K562 (cell line): ENCODE results near the gene GAB4.

ENCODE experiments used
- SMC3 ChIP-seq: conservative IDR thresholded peaks from 2 replicates; pipeline ENCODE4 v1.6.1; 2011; ENCODE audit warnings: low read depth, low read length, improper control_type of control experiment; ENCODE audit not compliant: insufficient read depth
- TF ChIP-seq, protein P1 (sequence below), 3 experiments: IDR thresholded peaks in 2 of 3; conservative IDR thresholded peaks in 1 of 3; 2 replicates each; pipeline ENCODE4 v1.5.1; 2011 to 2012; ENCODE audit warnings: low read length in 3 of 3, mild to moderate bottlenecking in 3 of 3, control low read depth in 2 of 3, improper control_type of control experiment in 1 of 3, inconsistent platforms in 1 of 3, low read depth in 1 of 3, mixed read lengths in 1 of 3, moderate library complexity in 1 of 3; ENCODE audit not compliant: insufficient read depth in 2 of 3

DNA sequence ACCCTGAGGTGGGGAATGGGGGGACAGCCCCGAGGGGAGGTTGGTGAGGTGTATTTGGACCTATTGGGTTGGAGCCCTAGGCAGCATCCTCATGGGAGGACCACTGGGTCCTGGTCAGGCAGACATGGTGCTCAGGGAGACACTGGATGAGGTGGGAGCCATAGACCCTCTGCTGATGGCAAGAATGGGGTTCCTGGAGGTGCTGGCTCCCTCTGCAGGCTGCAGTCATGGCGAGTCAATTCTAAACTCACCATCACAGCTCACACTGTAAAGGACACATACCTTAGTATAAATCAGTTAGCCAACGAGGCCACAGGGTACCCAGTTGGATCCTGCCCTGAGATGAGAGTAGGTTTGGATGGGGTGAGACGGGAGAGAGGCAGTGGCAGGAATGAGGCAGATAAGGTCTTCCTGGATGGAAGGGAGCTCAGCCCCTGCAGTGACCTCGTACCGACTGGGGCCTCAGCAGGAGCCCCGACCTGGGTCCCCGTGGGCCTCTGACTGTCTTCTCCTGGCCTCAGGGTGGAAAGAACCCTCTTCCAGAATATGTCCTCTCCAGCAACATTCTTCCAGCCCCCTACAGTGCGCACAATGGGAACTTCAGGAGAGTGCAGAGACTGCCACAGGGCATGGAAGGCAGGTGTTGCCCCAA is 1.7 kb upstream of the GAB4 start:
- TF ChIP-seq, protein P1, sequence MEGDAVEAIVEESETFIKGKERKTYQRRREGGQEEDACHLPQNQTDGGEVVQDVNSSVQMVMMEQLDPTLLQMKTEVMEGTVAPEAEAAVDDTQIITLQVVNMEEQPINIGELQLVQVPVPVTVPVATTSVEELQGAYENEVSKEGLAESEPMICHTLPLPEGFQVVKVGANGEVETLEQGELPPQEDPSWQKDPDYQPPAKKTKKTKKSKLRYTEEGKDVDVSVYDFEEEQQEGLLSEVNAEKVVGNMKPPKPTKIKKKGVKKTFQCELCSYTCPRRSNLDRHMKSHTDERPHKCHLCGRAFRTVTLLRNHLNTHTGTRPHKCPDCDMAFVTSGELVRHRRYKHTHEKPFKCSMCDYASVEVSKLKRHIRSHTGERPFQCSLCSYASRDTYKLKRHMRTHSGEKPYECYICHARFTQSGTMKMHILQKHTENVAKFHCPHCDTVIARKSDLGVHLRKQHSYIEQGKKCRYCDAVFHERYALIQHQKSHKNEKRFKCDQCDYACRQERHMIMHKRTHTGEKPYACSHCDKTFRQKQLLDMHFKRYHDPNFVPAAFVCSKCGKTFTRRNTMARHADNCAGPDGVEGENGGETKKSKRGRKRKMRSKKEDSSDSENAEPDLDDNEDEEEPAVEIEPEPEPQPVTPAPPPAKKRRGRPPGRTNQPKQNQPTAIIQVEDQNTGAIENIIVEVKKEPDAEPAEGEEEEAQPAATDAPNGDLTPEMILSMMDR (IDR thresholded peaks at IDR 0.05 in 2 of 3, conservative IDR thresholded peaks at IDR 0.05 in 1 of 3; ENCODE audit: insufficient read depth in 2 of 3, low read depth in 1 of 3, low read length in 3 of 3): peak; percentile 11 to 47 (median 35); a peak in 2 of 6 replicates
- no peak for TF ChIP-seq SMC3
